ENCODE measurements around the gene ZBP1. TPM values are rescaled to one million over a fixed set of nuclear protein-coding genes. Genes with fewer than 3 reads are reported as not detected.

ZBP1 gene
- total RNA-seq, 4 donors from 2014 or later: 0.78 to 3.6 TPM; not detected in 2

Other genes with a start within 250 kb of the ZBP1 start
- gene RBM38, start 229.0 kb downstream of the ZBP1 start, total RNA-seq: 10 to 100 TPM in 1 of 4 donors, 1 to 10 TPM in 3; 4.8 to 14.4 (median 5.8) TPM
- gene CTCFL, start 95.3 kb downstream of the ZBP1 start, total RNA-seq: not detected
- gene PCK1, start 59.3 kb downstream of the ZBP1 start, total RNA-seq: 100 to 1,000 TPM in 1 of 4 donors, 10 to 100 TPM in 3; 16.1 to 131 (median 65.2) TPM
- gene PMEPA1, start 89.6 kb upstream of the ZBP1 start, total RNA-seq: 10 to 100 TPM; 10.2 to 33.6 (median 18.3) TPM